Smooth muscle cell (in vitro differentiated cells): ENCODE results near the gene ADAM12. TPM values are rescaled to one million over a fixed set of nuclear protein-coding genes. Genes with fewer than 3 reads are reported as not detected.

Source experiments
- DNase-seq: peaks from one replicate; lab custom pipeline; 2025; ENCODE audit not compliant: unreplicated experiment; lab: John Stamatoyannopoulos, UW
- H2AFZ ChIP-seq: fragments of 200-600 bp; sonication (generic); 2 replicates; pipeline ENCODE4 v1.6.0; 2016; ENCODE audit warnings: antibody characterized with exemption, low read depth, mild to moderate bottlenecking
- H3F3A ChIP-seq: fragments of 200-600 bp; sonication (generic); 2 replicates; pipeline ENCODE4 v1.6.0; 2017; ENCODE audit warnings: antibody characterized with exemption, low read depth
- H3K27ac ChIP-seq: fragments of 200-600 bp; sonication (generic); 2 replicates; pipeline ENCODE4 v1.5.1; 2016; ENCODE audit warnings: low read depth, mild to moderate bottlenecking
- H3K27me3 ChIP-seq: fragments of 200-600 bp; sonication (generic); 2 replicates; pipeline ENCODE4 v1.6.1; 2016; ENCODE audit warnings: low read depth, mild to moderate bottlenecking
- H3K36me3 ChIP-seq: fragments of 200-600 bp; sonication (generic); 2 replicates; pipeline ENCODE4 v1.5.1; 2016; ENCODE audit warnings: low read depth
- H3K4me1 ChIP-seq: fragments of 200-600 bp; sonication (generic); 2 replicates; pipeline ENCODE4 v1.5.1; 2016; ENCODE audit warnings: low read depth
- H3K4me2 ChIP-seq: fragments of 200-600 bp; sonication (generic); 2 replicates; pipeline ENCODE4 v1.6.0; 2016; ENCODE audit warnings: mild to moderate bottlenecking
- H3K4me3 ChIP-seq: fragments of 200-600 bp; sonication (generic); 2 replicates; pipeline ENCODE4 v1.5.1; 2016; ENCODE audit warnings: mild to moderate bottlenecking
- H3K79me2 ChIP-seq: fragments of 200-600 bp; sonication (generic); 2 replicates; pipeline ENCODE4 v1.6.0; 2016; ENCODE audit warnings: low read depth, mild to moderate bottlenecking
- H3K9ac ChIP-seq: fragments of 200-600 bp; sonication (generic); 2 replicates; pipeline ENCODE4 v1.6.0; 2016; ENCODE audit warnings: low read depth
- H3K9me3 ChIP-seq: fragments of 200-600 bp; sonication (generic); replicated peaks from 2 replicates; pipeline ENCODE4 v1.5.1; 2016; ENCODE audit warnings: low read depth
- H4K20me1 ChIP-seq: fragments of 200-600 bp; sonication (generic); 2 replicates; pipeline ENCODE4 v1.6.0; 2016; ENCODE audit warnings: low read depth
- WGBS: methylation state at CpG from one replicate; pipeline ENCODE4 v1.1.7; 2016; ENCODE audit warnings: low lambda C conversion rate; 5-methylcytosine and 5-hydroxymethylcytosine counted together
- polyA plus RNA-seq: library from polyadenylated mRNA; unstranded; fragments of >200 nt; fragmentation: Nextera tagmentation; extraction: Ambion mirVana; gene quantifications from 2 replicates; pipeline ENCODE4 v1.2.1, GENCODE V29; 2016
- total RNA-seq: library from RNA; depleted of rRNA; stranded (reverse); fragments of >200 nt; gene quantifications from 2 replicates; pipeline ENCODE4 v1.2.3, GENCODE V29; 2014
- TF ChIP-seq, protein P1 (sequence below): fragments of 200-600 bp; sonication (generic); IDR thresholded peaks from 2 replicates; pipeline ENCODE4 v1.5.1; 2017; ENCODE audit warnings: borderline replicate concordance, mild to moderate bottlenecking, antibody characterized with exemption; ENCODE audit not compliant: insufficient read depth, poor library complexity, severe bottlenecking

ADAM12 gene
- total and polyA plus RNA-seq, 2 experiments from 2014 or later, result 40.0 to 54.3 TPM

DNA sequence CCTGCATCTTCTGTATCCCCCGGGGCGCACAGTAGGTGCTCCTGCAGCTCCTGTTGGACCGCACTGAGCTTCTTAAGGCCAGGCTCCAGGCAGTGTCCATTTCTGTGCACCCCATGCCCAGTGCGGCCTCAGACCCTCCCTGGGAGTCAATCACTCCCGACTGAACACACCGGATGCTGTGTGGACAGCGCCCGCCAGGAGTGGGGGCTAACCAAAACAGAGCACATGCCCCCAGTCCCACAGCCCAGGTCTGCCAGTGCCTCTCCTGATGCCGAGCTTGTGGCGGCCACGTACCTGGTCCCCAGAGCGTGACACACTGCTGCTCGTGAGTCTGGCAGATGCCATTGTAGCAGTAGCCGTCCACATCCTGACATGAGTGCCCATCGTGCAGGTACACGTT, 323.8 kb downstream of the ADAM12 start:
- Histone ChIP-seq H3K36me3 (no peaks in the 10 kb centered on the region), H3K4me3 (no peak overlapping the region), H3K27me3 (no peaks in the 10 kb centered on the region), H3K4me2 (no peak overlapping the region), H3K27ac (peak overlapping the region; percentile 99), H3K79me2 (no peaks in the 10 kb centered on the region), H4K20me1 (no peaks in the 10 kb centered on the region), H3F3A (peaks cover 31% of the 10 kb centered on the region), H3K4me1 (peaks cover 16% of the 10 kb centered on the region), H3K9ac (no peak overlapping the region), H2AFZ (no peak overlapping the region), H3K9me3 (no peaks in the 10 kb centered on the region)
- no peak for DNase-seq
- TF ChIP-seq, protein P1, sequence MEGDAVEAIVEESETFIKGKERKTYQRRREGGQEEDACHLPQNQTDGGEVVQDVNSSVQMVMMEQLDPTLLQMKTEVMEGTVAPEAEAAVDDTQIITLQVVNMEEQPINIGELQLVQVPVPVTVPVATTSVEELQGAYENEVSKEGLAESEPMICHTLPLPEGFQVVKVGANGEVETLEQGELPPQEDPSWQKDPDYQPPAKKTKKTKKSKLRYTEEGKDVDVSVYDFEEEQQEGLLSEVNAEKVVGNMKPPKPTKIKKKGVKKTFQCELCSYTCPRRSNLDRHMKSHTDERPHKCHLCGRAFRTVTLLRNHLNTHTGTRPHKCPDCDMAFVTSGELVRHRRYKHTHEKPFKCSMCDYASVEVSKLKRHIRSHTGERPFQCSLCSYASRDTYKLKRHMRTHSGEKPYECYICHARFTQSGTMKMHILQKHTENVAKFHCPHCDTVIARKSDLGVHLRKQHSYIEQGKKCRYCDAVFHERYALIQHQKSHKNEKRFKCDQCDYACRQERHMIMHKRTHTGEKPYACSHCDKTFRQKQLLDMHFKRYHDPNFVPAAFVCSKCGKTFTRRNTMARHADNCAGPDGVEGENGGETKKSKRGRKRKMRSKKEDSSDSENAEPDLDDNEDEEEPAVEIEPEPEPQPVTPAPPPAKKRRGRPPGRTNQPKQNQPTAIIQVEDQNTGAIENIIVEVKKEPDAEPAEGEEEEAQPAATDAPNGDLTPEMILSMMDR, result no peak
- 97% methylated on average over 16 of the region's 16 CpGs for WGBS

DNA sequence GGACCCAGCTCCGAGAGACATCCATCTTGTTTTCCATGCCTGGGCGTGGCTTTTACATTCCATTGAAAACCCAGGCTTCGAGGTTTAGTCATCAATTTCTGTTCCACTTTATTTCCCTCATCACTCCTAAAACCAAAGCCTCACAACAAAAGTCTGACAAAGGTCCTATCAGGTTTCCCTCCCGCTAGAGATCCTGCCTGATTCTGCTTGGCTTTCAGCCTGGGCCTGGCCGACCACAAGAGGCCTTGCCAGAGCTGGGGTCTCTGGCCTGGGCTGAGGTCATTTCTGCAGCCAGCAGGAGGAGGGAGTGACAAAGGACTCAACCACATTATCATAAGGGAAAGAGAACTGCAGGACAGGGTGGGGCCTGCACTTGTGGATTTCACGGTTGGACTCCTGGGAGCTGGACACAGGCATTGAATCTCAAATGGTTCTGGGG, 324.9 kb downstream of the ADAM12 start:
- TF ChIP-seq, protein P1, result no peak
- H3K4me3 ChIP-seq, result no peak overlapping the region
- peaks cover 21% of the 10 kb centered on the region for H3K4me1 ChIP-seq
- peaks cover 31% of the 10 kb centered on the region for H3F3A ChIP-seq
- H3K9ac ChIP-seq, result peak overlapping the region; percentile 94
- WGBS, result 28% methylated on average over 6 of the region's 6 CpGs
- H3K9me3 ChIP-seq, result no peaks in the 10 kb centered on the region
- H3K79me2 ChIP-seq, result no peaks in the 10 kb centered on the region
- no peak for DNase-seq
- H4K20me1 ChIP-seq, result no peaks in the 10 kb centered on the region
- H3K4me2 ChIP-seq, result peak overlapping the region; percentile 24
- no peak overlapping the region for H2AFZ ChIP-seq
- H3K36me3 ChIP-seq, result no peaks in the 10 kb centered on the region
- H3K27me3 ChIP-seq, result no peaks in the 10 kb centered on the region
- peak overlapping the region; percentile 99 for H3K27ac ChIP-seq

DNA sequence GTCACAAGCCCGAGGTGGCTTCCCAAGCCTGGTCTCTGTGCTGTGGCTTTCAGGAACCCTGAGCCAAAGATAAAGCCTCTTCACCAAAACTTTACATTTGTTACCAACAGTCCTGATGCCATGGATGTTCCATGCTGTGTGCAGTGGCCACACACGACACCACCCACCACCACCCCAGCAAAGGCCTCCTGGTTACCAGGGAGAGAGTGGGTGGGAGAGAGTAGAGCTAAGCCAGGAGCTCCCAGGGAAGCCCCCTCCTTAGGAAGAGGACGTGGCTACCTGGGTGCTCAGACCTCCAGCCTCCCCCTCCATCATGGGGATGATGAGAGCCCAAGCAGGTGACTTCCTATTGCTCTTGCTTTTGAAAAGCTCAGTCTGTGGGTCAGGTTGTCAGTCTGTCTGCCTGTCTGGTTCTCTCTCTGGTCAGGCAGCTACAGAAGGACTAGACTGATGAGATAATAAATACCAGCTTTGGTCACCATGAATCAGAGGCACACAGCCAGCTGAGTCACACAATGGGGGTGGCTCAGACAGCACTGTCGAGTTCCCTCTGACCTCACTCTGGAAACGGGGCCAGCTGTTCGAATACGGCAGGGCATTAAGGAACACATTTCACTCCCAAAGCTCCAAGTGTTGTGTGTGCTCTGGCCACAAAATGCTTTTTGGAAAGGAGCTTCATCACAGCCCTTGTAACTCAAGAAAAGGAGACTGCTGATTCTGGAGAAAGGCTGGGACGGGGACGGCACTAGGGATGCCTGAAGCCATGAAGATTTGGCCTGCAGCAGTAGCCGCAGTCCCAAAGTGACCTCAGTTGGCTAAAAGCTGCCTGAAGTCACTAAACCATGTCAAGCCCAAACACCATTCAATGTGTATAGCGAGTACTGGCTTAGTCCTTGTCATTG, 325.9 kb downstream of the ADAM12 start:
- peak overlapping the region; percentile 99 for H3K27ac ChIP-seq
- H3K4me2 ChIP-seq, result peak overlapping the region; percentile 49
- H3K79me2 ChIP-seq, result no peaks in the 10 kb centered on the region
- H3K4me3 ChIP-seq, result no peak overlapping the region
- H2AFZ ChIP-seq, result no peak overlapping the region
- TF ChIP-seq, protein P1, result no peak
- peak overlapping the region; percentile 95 for H3K9ac ChIP-seq
- 22% methylated on average over 11 of the region's 11 CpGs for WGBS
- H4K20me1 ChIP-seq, result no peaks in the 10 kb centered on the region
- peak; percentile 40 for DNase-seq
- H3K4me1 ChIP-seq, result peaks cover 12% of the 10 kb centered on the region
- H3F3A ChIP-seq, result peaks cover 33% of the 10 kb centered on the region
- no peaks in the 10 kb centered on the region for H3K36me3 ChIP-seq
- no peaks in the 10 kb centered on the region for H3K27me3 ChIP-seq
- H3K9me3 ChIP-seq, result no peaks in the 10 kb centered on the region

DNA sequence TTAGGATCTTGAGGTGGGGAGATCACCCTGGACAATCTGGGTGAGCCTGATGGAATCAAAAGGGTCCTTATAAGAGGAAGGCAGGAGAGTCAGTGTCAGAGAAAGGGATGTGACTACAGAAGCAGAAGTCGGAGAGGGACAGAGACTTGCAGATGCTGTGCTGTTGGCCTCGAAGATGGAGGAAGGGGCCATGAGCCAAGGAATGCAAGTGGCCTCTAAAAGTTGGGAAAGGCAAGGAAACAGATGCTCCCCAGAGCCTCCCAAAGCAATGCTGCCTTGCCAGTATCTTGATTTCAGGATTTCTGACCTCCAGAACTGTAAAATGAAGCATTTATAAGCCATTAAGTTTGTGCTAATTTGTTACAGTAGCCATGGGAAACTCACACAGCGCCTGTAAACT, 326.8 kb downstream of the ADAM12 start:
- Histone ChIP-seq H2AFZ (no peak overlapping the region), H4K20me1 (no peaks in the 10 kb centered on the region), H3K36me3 (no peaks in the 10 kb centered on the region), H3K27ac (peak overlapping the region; percentile 99), H3F3A (peaks cover 34% of the 10 kb centered on the region), H3K4me3 (no peak overlapping the region), H3K4me2 (peak overlapping the region; percentile 49), H3K27me3 (no peaks in the 10 kb centered on the region), H3K79me2 (no peaks in the 10 kb centered on the region), H3K9me3 (no peaks in the 10 kb centered on the region), H3K4me1 (peaks cover 10% of the 10 kb centered on the region), H3K9ac (peak overlapping the region; percentile 95)
- DNase-seq, result no peak
- TF ChIP-seq, protein P1, result no peak
- WGBS, result 99% methylated on average over 3 of the region's 3 CpGs
